GM12878 (cell line): ENCODE results near the gene APCS.

ENCODE experiments used
- CHD4 ChIP-seq: fragments of 200-600 bp; sonication (generic); IDR thresholded peaks from 2 replicates; pipeline ENCODE4 v1.6.1; 2016; ENCODE audit warnings: mild to moderate bottlenecking
- CREB1 ChIP-seq: IDR thresholded peaks from 2 replicates; pipeline ENCODE4 v1.6.1; 2012; ENCODE audit warnings: low read depth, mild to moderate bottlenecking, inconsistent platforms
- EP300 ChIP-seq, 2 experiments: fragments of 150-350 bp in 1 of 2; IDR thresholded peaks; 2 replicates each; pipeline ENCODE4 v1.6.1; 2011 to 2012; ENCODE audit warnings: low read depth in 2 of 2, low read length in 2 of 2, borderline replicate concordance in 1 of 2, improper control_type of control experiment in 1 of 2, inconsistent platforms in 1 of 2; ENCODE audit not compliant: control insufficient read depth in 1 of 2
- EZH2 ChIP-seq: IDR thresholded peaks from 2 replicates; pipeline ENCODE4 v1.6.1; 2012; ENCODE audit warnings: low read depth, mild to moderate bottlenecking, control low read depth, inconsistent platforms, low read length, borderline replicate concordance; ENCODE audit not compliant: control insufficient read depth
- GATAD2B ChIP-seq: fragments of 450-650 bp; conservative IDR thresholded peaks from 2 replicates; pipeline ENCODE4 v1.6.1; 2017; ENCODE audit warnings: low read depth, mild to moderate bottlenecking, moderate library complexity
- MTA2 ChIP-seq: fragments of 450-650 bp; IDR thresholded peaks from 2 replicates; pipeline ENCODE4 v1.6.1; 2016; ENCODE audit warnings: low read depth, mild to moderate bottlenecking, moderate library complexity
- MYC ChIP-seq: IDR thresholded peaks from 2 replicates; pipeline ENCODE4 v1.6.1; 2011; ENCODE audit warnings: mild to moderate bottlenecking, low read length, moderate library complexity, inconsistent platforms; ENCODE audit not compliant: insufficient read depth, insufficient replicate concordance, insufficient read length, severe bottlenecking
- POLR2A ChIP-seq: IDR thresholded peaks from 2 replicates; pipeline ENCODE4 v1.6.1; 2011; ENCODE audit warnings: low read depth, mild to moderate bottlenecking, low read length
- TCF12 ChIP-seq: IDR thresholded peaks from 2 replicates; pipeline ENCODE4 v1.6.1; 2011; ENCODE audit warnings: low read depth, mild to moderate bottlenecking, low read length
- TF ChIP-seq, protein P1 (sequence below): IDR thresholded peaks from 2 replicates; pipeline ENCODE4 v1.6.1; 2011; ENCODE audit warnings: low read depth, mild to moderate bottlenecking, low read length, moderate library complexity, borderline replicate concordance; ENCODE audit errors: extremely low read depth
- TF ChIP-seq, protein P2 (sequence below): fragments of 450-650 bp; formaldehyde crosslinking; IDR thresholded peaks from 2 replicates; pipeline ENCODE4 v1.5.0; 2022; ENCODE audit warnings: mild to moderate bottlenecking, missing genetic modification characterization
- TF ChIP-seq, protein P3 (sequence below): IDR thresholded peaks from 2 replicates; pipeline ENCODE4 v1.6.1; 2012; ENCODE audit warnings: mild to moderate bottlenecking, low read depth, low read length
- TF ChIP-seq, protein P4 (sequence below), 3 experiments: IDR thresholded peaks in 2 of 3; conservative IDR thresholded peaks in 1 of 3; 2 replicates each; pipeline ENCODE4 v1.5.1; 2011; ENCODE audit warnings: low read depth in 3 of 3, low read length in 3 of 3, mild to moderate bottlenecking in 3 of 3, control low read depth in 2 of 3, moderate library complexity in 2 of 3, inconsistent platforms in 1 of 3, mixed read lengths in 1 of 3; ENCODE audit not compliant: control insufficient read depth in 2 of 3, insufficient read depth in 1 of 3; ENCODE audit errors: extremely low read depth in 1 of 3
- TF ChIP-seq, protein P5 (sequence below): fragments of 450-650 bp; formaldehyde crosslinking; IDR thresholded peaks from 2 replicates; pipeline ENCODE4 v1.4.0; 2020; ENCODE audit warnings: mild to moderate bottlenecking, moderate library complexity

DNA sequence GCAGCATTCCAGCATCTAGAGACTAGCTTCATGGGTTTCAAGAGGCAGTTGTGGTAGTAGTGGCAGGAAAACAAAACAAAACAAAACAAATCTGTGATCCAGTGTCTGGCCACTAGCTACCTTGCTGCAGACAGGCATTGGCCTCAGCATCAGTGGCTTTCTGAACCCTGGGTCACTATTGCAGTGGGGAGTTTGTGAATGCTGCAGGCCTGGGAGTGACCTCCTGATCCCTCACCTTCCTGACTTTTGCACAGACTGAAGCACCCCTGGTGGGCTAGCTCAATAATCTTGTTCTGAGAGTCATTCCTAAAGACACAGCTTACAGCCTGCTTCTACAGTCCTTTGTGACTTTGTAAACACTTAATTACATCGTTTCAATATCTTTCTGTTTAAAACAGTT lies 24.9 kb upstream of the APCS start:
- no peak for TF ChIP-seq MTA2
- TF ChIP-seq, protein P1, sequence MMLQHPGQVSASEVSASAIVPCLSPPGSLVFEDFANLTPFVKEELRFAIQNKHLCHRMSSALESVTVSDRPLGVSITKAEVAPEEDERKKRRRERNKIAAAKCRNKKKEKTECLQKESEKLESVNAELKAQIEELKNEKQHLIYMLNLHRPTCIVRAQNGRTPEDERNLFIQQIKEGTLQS, result no peak
- no peak for TF ChIP-seq POLR2A
- TF ChIP-seq EZH2, result no peak
- TF ChIP-seq, protein P2, sequence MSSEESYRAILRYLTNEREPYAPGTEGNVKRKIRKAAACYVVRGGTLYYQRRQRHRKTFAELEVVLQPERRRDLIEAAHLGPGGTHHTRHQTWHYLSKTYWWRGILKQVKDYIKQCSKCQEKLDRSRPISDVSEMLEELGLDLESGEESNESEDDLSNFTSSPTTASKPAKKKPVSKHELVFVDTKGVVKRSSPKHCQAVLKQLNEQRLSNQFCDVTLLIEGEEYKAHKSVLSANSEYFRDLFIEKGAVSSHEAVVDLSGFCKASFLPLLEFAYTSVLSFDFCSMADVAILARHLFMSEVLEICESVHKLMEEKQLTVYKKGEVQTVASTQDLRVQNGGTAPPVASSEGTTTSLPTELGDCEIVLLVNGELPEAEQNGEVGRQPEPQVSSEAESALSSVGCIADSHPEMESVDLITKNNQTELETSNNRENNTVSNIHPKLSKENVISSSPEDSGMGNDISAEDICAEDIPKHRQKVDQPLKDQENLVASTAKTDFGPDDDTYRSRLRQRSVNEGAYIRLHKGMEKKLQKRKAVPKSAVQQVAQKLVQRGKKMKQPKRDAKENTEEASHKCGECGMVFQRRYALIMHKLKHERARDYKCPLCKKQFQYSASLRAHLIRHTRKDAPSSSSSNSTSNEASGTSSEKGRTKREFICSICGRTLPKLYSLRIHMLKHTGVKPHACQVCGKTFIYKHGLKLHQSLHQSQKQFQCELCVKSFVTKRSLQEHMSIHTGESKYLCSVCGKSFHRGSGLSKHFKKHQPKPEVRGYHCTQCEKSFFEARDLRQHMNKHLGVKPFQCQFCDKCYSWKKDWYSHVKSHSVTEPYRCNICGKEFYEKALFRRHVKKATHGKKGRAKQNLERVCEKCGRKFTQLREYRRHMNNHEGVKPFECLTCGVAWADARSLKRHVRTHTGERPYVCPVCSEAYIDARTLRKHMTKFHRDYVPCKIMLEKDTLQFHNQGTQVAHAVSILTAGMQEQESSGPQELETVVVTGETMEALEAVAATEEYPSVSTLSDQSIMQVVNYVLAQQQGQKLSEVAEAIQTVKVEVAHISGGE (CRISPR knock-in tag), result no peak
- TF ChIP-seq, protein P3, sequence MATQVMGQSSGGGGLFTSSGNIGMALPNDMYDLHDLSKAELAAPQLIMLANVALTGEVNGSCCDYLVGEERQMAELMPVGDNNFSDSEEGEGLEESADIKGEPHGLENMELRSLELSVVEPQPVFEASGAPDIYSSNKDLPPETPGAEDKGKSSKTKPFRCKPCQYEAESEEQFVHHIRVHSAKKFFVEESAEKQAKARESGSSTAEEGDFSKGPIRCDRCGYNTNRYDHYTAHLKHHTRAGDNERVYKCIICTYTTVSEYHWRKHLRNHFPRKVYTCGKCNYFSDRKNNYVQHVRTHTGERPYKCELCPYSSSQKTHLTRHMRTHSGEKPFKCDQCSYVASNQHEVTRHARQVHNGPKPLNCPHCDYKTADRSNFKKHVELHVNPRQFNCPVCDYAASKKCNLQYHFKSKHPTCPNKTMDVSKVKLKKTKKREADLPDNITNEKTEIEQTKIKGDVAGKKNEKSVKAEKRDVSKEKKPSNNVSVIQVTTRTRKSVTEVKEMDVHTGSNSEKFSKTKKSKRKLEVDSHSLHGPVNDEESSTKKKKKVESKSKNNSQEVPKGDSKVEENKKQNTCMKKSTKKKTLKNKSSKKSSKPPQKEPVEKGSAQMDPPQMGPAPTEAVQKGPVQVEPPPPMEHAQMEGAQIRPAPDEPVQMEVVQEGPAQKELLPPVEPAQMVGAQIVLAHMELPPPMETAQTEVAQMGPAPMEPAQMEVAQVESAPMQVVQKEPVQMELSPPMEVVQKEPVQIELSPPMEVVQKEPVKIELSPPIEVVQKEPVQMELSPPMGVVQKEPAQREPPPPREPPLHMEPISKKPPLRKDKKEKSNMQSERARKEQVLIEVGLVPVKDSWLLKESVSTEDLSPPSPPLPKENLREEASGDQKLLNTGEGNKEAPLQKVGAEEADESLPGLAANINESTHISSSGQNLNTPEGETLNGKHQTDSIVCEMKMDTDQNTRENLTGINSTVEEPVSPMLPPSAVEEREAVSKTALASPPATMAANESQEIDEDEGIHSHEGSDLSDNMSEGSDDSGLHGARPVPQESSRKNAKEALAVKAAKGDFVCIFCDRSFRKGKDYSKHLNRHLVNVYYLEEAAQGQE, result no peak
- no peak for TF ChIP-seq GATAD2B
- TF ChIP-seq EP300 (IDR thresholded peaks at IDR 0.05; ENCODE audit: borderline replicate concordance in 1 of 2, control insufficient read depth in 1 of 2, low read depth in 2 of 2, low read length in 2 of 2), result no peak
- TF ChIP-seq, protein P4, sequence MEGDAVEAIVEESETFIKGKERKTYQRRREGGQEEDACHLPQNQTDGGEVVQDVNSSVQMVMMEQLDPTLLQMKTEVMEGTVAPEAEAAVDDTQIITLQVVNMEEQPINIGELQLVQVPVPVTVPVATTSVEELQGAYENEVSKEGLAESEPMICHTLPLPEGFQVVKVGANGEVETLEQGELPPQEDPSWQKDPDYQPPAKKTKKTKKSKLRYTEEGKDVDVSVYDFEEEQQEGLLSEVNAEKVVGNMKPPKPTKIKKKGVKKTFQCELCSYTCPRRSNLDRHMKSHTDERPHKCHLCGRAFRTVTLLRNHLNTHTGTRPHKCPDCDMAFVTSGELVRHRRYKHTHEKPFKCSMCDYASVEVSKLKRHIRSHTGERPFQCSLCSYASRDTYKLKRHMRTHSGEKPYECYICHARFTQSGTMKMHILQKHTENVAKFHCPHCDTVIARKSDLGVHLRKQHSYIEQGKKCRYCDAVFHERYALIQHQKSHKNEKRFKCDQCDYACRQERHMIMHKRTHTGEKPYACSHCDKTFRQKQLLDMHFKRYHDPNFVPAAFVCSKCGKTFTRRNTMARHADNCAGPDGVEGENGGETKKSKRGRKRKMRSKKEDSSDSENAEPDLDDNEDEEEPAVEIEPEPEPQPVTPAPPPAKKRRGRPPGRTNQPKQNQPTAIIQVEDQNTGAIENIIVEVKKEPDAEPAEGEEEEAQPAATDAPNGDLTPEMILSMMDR (IDR thresholded peaks at IDR 0.05 in 2 of 3, conservative IDR thresholded peaks at IDR 0.05 in 1 of 3; ENCODE audit: control insufficient read depth in 2 of 3, extremely low read depth in 1 of 3, insufficient read depth in 1 of 3, low read depth in 3 of 3, low read length in 3 of 3), result no peak
- no peak for TF ChIP-seq MYC
- no peak for TF ChIP-seq CHD4
- TF ChIP-seq, protein P5, sequence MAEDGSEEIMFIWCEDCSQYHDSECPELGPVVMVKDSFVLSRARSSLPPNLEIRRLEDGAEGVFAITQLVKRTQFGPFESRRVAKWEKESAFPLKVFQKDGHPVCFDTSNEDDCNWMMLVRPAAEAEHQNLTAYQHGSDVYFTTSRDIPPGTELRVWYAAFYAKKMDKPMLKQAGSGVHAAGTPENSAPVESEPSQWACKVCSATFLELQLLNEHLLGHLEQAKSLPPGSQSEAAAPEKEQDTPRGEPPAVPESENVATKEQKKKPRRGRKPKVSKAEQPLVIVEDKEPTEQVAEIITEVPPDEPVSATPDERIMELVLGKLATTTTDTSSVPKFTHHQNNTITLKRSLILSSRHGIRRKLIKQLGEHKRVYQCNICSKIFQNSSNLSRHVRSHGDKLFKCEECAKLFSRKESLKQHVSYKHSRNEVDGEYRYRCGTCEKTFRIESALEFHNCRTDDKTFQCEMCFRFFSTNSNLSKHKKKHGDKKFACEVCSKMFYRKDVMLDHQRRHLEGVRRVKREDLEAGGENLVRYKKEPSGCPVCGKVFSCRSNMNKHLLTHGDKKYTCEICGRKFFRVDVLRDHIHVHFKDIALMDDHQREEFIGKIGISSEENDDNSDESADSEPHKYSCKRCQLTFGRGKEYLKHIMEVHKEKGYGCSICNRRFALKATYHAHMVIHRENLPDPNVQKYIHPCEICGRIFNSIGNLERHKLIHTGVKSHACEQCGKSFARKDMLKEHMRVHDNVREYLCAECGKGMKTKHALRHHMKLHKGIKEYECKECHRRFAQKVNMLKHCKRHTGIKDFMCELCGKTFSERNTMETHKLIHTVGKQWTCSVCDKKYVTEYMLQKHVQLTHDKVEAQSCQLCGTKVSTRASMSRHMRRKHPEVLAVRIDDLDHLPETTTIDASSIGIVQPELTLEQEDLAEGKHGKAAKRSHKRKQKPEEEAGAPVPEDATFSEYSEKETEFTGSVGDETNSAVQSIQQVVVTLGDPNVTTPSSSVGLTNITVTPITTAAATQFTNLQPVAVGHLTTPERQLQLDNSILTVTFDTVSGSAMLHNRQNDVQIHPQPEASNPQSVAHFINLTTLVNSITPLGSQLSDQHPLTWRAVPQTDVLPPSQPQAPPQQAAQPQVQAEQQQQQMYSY (CRISPR knock-in tag), result no peak
- TF ChIP-seq TCF12, result no peak
- TF ChIP-seq CREB1, result no peak
